ENCODE measurements around the gene PABPC1L2B.
"Not testable (repeated sequence)": the region's sequence is repeated elsewhere in the genome, so short reads cannot be mapped to it uniquely, and the experiment has no call there.

The PABPC1L2B gene

DNA sequence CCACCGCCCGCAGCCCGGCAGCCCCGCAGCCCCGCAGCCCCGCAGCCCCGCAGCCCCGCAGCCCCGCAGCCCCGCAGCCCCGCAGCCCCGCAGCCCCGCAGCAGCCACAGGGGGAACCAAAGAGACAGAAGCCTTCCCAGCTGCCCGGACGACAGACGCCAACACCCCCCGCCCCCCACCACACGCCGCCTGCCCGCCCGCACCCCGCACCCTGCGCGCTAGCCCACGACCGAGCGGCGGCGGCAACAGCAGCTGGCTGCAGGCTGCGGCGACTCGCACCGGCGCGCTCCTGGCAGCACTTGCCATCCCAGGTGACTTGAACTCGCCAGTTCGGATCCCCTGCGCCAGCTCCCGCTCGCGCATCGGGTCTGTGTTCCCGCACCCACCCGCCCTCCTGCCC lies at the start of gene PABPC1L2B:
PABPC1L2B (plus strand) TSS at position 207 of the 400 bp plus-strand sequence. CDS start 704 bp downstream, outside the sequence.
- H3K4me3 ChIP-seq (ENCODE audit: low read depth, low read length); DNase-seq (ENCODE audit: low read depth): not testable (repeated sequence)

DNA sequence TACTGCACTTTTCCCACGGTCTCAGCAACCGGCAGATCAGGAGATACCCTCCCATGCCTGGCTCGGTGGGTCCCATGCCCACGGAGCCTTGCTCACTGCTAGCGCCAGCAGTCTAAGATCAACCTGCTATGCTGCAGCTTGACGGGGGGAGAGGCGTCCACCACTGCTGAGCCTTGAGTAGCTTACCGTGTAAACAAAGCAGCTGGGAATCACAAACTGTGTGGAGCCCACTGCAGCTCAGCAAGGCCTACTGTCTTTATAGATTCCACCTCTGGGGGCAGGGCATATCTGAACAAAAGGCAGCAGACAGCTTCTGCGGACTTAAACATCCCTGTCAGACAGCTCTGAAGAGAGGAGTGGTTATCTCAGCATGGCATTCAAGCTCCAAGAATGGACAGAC lies 42.8 kb upstream of the PABPC1L2B start:
- not testable (repeated sequence) for H3K4me3 ChIP-seq (ENCODE audit: low read depth, low read length)

DNA sequence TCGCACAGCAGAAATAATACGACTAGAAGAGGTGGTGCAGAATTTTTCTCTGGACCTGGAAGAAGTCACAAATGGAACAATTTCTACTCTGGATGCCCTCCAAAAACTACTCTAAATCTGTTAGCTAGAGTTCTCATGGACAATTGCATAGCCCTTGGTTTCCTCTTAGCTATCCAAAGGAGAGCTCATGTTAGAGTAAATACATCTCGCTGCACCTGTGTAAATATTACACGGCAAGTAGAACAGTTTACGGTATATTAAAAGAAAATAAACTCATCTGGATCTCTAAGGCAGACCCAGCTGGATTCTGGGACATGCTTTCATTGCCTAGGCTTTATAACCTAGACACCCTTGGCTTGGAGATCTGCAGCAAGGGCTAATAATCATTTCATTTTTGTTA lies 30.9 kb upstream of the PABPC1L2B start:
- H3K4me3 ChIP-seq (ENCODE audit: low read depth, low read length); DNase-seq (ENCODE audit: low read depth): not testable (repeated sequence)

More for the DNA sequence above, 42.8 kb upstream of the PABPC1L2B start:
- not testable (repeated sequence) for DNase-seq (ENCODE audit: low read depth)

DNA sequence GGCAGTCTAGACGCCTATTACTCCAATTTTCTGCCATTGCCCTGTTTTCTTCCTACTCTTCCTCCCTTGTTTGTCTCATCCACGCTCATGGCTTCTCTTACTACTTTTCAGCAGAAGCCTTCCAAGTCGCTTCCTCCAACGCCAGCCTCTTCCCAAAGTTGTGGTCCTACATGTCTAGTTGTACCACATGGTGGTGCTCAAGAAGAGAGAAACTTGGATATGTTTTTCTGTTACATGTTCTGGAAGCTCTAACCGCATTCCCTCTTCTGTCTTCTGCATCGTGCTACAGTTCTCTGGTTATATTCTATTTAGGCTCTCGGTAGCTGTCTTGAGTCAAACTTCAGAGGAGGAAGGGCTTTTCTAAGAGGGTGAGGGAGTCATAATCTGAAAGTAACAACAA lies 27.9 kb upstream of the PABPC1L2B start:
- DNase-seq (ENCODE audit: low read depth); H3K4me3 ChIP-seq (ENCODE audit: low read depth, low read length): not testable (repeated sequence)

DNA sequence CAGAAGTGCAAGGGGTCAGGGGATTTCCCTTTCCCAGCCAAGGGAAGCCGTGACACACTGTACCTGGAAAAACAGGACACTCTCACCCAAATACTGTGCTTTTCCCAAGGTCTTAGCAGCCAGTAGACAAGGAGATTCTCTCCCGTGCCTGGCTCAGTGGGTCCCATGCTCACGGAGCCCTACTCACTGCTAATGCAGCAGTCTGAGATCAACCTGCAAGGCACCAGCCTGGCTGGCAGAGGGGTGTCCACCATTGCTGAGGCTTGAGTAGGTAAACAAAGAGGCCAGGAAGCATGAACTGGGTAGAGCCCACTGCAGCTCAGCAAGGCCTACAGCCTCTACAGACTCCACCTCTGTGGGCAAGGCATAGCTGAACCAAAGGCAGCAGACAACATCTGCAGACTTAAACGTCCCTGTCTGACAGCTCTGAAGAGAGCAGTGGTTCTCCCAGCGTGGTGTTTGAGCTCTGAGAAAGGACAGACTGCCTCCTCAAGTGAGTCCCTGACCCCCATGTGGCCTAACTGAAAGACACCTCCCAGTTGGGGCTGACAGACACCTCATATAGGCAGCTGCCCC lies 21.8 kb upstream of the PABPC1L2B start:
- not testable (repeated sequence) for DNase-seq (ENCODE audit: low read depth); H3K4me3 ChIP-seq (ENCODE audit: low read depth, low read length)

DNA sequence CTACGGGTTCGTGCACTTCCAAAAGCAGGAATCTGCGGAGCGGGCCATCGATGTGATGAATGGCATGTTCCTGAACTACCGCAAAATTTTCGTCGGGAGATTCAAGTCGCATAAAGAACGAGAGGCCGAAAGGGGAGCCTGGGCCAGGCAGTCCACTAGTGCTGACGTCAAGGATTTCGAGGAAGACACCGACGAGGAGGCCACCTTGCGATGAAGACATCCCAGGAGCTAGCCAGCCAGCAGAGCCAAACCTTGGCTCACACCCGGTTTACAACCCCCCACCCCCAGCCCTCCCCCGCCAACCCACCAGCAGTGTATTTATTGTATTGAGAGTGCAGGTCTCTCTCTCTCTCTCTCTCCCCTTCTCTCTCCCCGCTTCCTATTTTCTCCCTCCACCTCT lies 1.3 kb downstream of the PABPC1L2B start:
- not testable (repeated sequence) for H3K4me3 ChIP-seq (ENCODE audit: low read depth, low read length); DNase-seq (ENCODE audit: low read depth)

DNA sequence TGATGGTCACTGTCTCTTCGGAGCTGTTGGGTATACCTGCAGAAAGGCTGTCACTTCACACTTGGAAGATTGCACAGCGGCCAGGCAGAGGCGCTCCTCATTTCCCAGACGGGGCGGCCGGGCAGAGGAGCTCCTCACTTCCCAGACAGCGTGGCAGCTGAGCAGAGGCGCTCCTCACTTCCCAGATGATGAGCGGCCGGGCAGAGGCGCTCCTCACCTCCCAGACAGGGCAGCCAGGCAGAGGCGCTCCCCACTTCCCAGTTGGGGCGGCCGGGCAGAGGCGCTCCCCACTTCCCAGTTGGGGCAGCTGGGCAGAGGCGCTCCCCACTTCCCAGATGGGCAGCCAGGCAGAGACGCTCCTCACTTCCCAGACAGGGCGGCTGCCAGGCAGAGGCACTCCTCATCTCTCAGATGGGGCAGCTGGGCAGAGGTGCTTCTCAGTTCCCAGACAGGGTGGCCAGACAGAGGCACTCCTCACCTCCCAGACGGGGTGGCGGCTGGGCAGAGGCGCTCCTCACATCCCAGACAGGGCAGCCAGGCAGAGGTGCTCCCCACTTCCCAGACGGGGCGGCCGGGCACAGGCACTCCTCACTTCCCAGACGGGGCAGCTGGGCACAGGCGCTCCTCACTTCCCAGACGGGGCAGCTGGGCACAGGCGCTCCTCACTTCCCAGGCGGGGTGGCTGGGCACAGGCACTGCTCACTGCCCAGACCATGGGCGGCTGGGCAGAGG lies 18.8 kb downstream of the PABPC1L2B start:
- DNase-seq (ENCODE audit: low read depth) = no peak
- TF ChIP-seq, protein P1, sequence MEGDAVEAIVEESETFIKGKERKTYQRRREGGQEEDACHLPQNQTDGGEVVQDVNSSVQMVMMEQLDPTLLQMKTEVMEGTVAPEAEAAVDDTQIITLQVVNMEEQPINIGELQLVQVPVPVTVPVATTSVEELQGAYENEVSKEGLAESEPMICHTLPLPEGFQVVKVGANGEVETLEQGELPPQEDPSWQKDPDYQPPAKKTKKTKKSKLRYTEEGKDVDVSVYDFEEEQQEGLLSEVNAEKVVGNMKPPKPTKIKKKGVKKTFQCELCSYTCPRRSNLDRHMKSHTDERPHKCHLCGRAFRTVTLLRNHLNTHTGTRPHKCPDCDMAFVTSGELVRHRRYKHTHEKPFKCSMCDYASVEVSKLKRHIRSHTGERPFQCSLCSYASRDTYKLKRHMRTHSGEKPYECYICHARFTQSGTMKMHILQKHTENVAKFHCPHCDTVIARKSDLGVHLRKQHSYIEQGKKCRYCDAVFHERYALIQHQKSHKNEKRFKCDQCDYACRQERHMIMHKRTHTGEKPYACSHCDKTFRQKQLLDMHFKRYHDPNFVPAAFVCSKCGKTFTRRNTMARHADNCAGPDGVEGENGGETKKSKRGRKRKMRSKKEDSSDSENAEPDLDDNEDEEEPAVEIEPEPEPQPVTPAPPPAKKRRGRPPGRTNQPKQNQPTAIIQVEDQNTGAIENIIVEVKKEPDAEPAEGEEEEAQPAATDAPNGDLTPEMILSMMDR (IDR thresholded peaks at IDR 0.05; ENCODE audit: low read depth, low read length, missing control alignments) = no peak
- H3K4me3 ChIP-seq (ENCODE audit: low read depth, low read length) = no peak overlapping the region

DNA sequence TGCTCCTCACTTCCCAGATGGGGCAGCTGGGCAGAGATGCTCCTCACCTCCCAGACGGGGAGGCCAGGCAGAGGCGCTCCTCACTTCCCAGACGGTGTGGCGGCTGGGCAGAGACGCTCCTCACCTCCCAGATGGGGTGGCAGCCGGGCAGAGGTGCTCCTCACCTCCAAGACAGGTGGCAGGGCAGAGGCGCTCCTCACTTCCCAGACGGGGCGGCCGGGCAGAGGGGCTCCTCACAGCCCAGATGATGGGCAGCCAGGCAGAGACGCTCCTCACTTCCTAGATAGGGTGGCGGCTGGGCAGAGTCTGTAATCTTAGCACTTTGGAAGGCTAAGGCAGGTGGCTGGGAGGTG lies 19.3 kb downstream of the PABPC1L2B start:
- not testable (repeated sequence) for H3K4me3 ChIP-seq (ENCODE audit: low read depth, low read length); DNase-seq (ENCODE audit: low read depth)

DNA sequence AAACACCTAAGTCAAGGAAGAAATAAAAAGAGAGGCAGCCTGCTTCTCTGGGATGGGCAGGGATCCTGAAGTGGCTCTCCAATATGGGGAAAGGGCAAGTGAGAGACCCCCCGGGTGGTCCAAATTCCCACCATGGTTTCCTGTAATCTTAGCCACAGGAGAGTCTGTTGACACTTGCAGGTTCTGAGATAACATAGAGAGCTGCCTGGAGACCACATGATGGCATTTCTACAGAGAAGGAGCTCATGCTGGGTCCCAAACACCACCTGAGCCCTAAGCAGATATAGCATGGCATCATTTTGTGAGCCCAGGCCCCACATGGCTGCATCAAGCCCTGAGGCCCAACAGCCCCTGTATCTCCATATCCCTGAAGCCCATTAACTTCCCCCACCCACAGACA lies 26.1 kb downstream of the PABPC1L2B start:
- TF ChIP-seq, protein P1 (IDR thresholded peaks at IDR 0.05; ENCODE audit: low read depth, low read length, missing control alignments) = no peak
- DNase-seq (ENCODE audit: low read depth) = no peak
- no peak overlapping the region for H3K4me3 ChIP-seq (ENCODE audit: low read depth, low read length)
